HUDEP-2 (cell line): ENCODE results near the gene SOX30.

Source experiments
- DNase-seq, 76 experiments: peaks; one replicate each; lab custom pipeline; 2025; ENCODE audit not compliant: unreplicated experiment in 76 of 76; lab: John Stamatoyannopoulos, UW

SOX30 gene

DNA sequence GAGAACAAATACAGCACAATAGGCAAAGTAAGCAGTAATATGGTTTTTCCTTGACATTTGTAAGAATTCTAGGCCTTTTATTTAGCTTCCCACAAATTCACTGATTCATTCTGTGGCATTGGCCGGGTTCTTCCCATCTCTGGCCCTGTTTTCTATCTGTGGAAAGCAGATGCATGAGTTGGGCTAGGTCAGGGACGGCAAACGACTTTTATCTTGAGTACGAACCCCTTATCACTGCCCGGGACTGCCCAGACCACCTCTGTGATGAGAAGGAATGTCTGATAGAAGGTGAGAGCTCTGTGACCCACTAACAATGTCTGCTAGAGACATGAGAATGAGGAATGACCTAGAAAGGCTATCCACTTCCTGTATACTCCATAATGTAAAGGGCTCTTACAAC is 41.2 kb downstream of the SOX30 start:
- DNase-seq, result peak in 60 of 76 experiments; percentile 4 to 79 (median 30)

DNA sequence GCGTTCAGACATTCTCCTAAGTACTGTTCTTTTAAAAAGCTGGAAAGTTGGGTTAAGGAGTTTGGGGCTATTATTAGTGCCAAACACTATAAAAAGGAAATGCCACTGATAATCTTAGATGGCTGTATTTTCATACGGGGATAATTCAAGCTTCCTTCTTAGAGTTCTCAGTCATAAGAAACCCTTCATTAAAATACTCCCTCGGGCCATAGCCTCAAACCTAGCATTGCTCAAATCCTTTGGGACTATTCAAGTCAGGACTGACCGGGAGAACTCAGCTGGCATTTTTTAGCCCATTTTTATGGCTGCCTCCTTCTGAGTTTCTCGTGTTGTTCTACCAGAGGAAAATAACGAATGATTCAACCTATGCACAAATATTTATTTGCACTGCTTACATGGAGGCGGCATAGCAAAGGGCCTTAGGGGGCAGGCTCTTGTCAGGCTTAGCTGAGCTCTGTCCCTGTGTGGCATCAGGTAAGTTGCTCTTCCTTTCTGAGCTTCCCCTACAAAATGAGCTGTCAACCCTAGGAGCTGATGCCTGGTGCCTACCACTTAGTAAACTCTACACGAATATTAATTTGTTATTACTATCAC is 43.2 kb downstream of the SOX30 start:
- DNase-seq, result no peak

DNA sequence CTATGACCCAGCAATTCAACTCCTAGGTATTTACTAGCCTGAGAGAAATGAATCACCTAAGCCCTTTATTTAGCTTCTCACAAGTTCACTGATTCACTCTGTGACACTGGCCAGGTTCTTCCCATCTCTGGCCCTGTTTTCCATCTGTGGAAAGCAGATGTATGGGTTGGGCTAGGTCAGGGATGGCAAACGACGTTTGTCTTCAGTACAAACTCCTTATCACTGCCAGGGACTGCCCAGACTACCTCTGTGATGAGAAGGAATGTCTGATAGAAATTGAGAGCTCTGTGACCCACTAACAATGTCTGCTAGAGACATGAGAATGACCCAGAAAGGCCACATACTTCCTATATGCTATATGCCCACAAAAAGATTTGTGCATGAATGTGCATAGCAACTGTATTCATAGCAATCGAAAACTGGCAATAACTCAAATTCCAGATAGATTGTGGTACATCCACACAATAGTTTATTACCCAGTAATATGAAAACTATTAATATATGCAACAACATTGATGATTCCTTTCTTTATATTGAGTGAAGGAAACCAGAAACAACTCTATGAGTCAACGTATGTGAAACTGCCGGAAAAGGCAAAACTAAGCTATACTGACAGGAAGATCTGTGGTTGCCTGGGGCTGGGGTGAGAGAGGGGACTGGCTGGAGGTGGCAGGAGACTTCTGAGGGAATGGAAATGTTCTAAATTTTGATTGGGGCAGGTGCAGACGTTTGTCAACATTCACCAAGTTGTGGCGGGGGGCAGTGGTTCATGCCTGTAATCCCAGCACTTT is 44.7 kb downstream of the SOX30 start:
- DNase-seq, result peak in 22 of 76 experiments; percentile 1 to 48 (median 12)

DNA sequence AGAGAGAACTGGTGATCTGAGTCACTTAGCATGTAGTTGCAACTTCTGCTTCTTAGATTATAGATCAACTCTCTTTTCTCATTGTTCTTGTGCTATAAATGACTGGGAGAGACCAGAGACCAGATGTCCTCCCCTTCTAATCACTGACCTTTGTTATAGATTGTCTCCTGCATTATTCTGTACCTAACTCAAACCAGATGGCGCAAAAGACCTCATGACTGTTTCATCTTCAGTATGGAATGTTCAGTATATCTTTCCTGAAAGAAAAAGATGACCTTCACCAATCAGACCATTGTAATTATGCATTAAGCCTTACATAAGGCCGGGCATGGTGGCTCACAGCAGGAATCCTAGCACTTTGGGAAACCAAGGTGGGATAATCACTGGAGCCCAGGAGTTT is 46.2 kb downstream of the SOX30 start:
- no peak for DNase-seq

DNA sequence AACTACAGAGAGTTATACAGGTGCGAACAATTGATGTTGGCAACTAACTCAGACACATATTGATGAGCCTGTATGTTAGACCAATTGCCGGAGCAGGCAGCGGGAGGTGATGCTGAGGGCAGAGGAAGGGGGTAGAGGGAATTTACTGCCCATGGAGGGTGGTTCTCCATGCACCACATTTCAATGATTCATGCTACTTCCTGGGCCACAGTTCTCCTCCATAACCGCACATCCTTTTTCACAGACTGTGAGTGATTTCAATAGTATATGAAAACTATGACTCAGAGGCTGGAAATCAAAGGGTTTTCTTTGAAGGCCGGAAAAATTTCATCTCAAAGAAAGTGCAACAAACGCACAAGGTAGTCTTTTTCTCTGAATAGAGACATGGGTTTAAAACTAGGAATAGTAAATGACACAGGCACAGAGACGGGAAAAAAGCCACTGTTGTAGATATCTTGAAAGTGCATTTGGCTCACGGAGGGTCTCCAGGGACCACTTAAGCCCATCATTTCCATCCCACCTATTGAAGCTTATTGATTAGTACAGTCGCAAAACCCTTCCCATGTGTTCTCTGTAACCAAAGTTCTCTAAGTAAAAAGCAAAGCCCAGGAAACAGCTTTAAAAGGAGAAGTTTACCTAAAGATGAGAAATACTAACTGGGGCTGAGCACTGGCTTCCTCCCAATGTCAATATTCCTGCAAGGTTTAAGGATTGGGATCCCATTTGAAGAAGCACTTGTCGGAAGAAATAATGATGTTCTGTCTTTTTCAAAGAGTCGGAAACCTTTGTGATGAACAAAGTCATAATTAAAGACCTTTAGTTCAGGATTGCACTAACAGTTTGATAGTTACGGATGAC is 48.7 kb downstream of the SOX30 start:
- no peak for DNase-seq

DNA sequence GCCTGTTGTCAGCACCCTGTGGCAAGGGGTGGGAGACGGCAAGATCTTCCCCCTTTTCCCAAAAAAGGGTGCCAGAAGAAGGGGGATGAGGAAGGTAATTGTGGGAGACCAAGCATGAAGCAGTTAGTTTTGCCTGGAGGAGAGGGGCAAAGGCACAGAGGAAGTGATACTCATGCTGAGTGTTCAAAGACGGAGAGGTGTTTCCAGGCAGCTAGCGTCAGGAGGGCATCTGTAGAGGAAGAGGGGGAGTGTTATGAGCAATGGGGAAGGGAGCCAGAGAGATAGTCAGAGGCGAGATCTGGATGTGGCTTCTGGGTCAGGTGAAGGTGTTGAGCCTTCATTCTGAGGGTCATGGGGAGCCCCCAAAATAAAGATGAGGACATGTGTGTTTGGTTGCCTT is 49.7 kb downstream of the SOX30 start:
- DNase-seq, result no peak

DNA sequence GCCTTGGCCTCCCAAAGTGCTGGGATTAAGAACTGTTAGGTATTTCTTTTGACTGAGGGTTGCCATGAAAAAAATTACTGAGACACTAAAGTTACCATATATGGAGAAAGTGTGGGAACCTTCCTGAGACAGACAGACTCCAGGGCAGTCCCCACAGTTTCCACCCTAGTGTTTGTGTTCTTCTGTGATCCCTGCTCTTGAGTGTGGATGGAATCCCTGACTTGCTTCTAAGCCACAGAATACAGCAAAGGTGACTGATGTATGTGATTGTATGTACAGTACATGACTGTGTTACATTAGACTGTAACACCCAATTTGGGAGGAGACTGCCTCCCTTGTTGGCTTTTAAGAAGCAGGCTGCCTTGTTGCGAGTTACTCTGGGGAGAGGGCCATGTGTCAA is 52.0 kb downstream of the SOX30 start:
- no peak for DNase-seq

DNA sequence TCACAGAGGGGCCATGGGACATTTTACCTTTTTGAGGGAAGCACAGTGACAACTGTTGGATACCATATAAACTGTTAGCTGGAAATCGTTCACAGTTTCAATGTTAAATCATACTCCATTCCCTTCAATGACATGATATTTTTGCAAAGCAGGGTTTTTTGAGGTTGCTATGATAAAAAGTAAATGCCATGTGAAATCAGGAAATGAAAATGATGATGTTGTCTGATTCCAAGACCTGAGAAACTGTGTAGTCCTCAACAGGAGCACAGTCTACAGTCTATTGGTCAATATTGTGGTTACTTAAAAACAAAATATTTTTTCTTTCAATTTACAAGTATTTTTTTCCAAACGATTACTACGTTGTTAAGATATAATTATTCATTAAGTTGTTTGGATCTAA is 52.7 kb downstream of the SOX30 start:
- no peak for DNase-seq

DNA sequence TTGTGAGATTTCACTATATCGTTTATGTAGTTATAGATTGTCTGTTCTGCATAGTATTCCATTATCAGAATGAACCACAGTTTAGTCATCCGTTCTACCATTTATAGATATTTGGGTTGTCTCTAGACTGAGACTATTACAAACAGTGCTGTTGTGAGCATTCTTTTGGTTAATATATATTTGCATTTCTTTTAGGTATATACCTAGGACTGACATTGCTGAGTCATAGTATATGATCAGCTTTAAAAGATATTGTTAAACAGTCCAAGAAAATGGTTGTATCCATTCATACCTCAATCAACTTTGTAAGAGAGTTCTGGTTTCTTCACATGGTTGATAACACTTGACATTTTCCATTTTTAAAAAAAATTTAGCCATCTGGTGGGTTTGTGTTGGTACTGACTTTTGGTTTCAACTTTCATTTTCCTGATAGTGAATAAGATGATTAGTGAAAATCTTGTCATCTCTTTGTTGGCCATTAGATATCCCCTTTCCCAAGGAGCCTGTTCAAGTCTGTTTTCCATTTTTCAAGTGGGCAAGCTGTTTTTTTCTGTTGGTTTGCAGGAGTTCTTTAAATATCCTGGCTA is 53.8 kb downstream of the SOX30 start:
- DNase-seq, result no peak

DNA sequence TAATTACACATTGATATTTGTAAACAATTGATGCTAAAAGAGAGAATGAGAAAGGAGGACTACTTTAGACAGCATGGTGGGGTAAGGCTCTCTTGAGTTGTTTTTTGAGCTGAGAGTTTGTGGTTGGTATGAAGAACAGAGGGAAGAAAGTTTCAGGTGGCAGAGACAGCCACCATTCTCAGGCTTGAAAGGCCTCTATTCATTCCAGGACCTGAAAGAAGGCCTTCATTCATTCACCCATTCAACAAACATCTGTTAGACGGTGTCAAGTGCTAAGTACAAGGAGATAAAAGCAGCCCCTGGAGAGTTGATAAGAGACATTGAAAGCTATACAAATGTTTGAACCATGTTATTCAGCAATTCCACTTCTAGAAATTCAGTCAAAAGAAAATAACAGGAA is 55.0 kb downstream of the SOX30 start:
- DNase-seq, result no peak

DNA sequence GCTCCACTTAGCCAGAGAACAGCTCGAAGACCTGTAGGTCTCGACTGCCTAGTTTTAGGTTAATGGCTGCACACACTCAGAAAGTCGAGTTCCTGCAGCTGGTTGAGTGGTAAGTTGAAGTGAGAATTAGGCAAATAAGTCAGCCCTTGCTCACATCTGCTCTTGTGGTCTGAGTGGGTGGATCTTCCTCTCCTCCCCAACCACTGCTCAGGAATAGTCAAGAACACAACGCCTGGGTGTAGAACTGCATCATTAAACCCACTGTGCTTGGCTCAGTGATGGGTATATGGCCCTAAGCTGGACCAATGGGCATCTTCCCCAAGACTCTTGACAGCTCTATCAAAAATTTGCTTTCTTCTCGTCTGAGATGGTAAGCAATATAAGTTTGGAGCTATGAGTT is 55.8 kb downstream of the SOX30 start:
- DNase-seq, result no peak

DNA sequence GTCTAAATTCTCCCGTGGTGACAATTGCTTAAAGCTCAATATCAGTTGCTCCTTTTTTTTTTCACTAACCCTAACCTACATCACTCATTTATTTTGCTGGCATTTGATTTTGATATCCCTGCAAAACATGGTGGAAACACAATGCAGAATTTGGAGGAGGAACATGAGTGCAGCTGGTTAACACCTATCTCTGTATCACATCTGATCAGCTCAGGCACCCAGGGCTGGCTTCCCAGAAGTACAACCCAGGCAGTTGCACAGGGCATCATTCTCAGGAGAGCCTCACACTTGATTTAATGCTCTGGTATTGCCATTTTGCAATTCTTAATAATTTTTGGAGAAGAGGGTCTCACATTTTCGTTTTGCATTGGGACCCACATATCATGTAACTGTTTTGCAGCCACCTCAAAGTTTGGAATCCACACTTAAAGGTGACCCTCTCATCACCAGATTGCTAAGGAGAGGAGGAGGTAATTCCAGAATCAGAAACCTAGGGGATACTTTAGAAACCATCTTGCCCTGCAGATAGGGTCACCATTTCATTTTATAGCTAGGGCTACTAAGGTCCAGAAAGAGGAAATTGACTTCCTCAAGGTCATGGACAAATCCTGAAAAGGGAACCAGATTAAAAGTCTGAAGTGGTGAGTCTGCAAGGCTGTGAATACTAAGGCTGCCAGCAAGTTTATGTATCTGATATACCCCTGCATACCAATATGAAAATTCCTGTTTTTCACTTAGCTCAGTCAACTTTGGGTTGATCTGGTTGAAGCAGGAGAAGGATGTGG is 57.4 kb downstream of the SOX30 start:
- DNase-seq, result no peak

DNA sequence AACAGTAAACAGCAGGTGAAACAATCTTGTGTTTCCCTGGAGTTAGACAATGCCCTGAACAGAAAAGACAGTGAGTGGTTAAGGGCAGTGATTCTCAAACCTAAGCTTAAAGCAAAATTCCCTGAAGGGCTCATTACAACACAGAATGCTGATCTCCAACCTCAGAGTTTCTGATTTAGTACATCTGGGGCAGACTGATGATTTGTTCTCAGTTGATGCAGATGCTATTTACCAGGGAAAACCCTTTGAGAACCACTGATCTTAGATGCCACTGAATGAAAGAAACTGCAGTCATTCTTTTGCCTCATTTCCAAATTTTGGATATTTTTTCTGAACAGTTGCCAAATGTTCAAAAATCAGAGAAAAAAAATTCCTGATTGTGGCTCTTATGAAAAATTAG is 58.0 kb downstream of the SOX30 start:
- no peak for DNase-seq

DNA sequence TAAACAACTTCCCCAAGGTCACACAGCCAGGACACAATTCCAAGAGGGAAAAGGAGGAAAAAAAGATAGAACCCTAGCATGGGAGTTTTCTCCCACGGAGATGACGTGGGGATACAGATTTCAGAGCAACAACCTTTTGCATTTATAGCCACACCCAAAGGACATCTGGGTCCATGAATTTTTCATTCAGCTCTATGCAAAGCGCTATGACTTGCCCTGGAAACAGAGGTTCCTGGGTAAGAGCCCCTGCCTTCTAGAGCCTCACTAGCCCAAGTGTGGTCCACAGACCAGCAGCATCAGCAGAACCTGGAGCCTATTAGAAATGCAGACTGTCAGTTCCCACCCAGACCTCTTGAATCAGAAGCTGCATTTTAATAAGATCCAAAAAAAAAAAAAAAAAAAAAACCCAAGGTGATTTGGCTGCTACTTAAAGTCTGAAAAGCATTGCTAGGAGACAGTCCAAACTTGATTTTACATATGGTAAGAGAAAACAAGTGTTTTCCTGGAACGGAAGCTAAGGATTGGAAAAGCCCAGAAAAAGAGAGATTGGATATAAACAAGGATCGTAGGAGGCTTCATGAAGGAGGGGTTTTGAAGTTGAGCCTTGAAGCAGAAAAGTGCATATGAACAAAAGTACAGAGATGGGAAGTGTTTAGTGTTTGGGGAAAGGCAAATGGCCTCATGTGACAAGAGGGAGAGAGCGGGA is 59.0 kb downstream of the SOX30 start:
- DNase-seq, result no peak

DNA sequence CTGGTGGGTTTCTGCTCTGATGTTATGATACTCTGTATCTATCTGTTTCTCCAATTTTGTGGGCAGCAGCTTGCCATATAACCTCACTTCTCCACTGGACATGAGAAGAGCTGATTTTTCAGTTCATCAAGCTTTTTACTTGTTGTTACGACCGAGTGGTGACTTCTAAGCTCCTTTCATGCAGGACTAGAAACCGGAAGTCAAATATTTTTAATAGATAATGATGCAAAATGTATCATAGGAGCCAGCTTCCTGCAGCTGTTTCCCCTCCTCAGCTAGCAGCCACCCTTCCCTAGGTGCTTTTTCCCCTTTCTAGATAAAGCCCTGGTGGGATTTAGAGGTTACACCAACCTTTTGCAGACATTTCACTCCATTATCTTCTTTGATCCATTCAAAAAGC is 59.6 kb downstream of the SOX30 start:
- DNase-seq, result no peak

DNA sequence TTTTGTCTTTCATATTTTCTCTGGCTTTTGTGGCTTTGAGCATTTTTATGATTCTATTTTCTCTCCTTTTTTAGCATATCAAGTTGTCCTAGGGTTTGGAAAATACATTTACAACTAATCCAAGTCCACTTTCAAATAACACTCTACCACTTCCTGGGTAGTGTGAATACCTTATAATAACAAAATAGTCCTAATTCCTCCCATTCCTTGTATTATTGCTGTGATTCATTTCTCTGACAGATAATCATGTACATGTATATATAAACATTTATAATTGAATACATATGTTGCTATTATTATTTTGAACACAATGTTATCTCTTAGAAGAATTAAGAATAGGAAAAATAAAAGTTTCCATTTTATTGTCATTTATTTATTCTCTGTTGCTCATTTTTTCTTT is 61.8 kb downstream of the SOX30 start:
- no peak for DNase-seq

DNA sequence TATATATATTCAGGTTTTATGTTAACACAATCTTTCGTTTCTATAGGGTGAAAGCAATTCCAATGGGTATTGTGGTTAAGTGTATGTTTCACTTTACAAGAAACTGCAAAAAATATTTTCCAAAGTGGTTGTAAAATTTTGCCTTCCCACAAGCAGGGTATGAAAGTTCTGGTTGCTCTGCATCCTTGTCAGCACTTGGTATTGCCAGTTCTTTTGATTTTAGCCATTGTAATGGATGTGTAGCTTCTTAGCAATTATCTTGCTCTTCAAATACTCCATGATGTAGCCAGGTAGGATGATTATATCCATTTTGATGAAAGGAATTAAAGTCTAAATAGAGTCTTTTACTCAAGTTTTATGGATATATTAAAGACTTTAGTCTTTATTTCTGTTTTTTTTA is 67.6 kb downstream of the SOX30 start:
- DNase-seq, result no peak

DNA sequence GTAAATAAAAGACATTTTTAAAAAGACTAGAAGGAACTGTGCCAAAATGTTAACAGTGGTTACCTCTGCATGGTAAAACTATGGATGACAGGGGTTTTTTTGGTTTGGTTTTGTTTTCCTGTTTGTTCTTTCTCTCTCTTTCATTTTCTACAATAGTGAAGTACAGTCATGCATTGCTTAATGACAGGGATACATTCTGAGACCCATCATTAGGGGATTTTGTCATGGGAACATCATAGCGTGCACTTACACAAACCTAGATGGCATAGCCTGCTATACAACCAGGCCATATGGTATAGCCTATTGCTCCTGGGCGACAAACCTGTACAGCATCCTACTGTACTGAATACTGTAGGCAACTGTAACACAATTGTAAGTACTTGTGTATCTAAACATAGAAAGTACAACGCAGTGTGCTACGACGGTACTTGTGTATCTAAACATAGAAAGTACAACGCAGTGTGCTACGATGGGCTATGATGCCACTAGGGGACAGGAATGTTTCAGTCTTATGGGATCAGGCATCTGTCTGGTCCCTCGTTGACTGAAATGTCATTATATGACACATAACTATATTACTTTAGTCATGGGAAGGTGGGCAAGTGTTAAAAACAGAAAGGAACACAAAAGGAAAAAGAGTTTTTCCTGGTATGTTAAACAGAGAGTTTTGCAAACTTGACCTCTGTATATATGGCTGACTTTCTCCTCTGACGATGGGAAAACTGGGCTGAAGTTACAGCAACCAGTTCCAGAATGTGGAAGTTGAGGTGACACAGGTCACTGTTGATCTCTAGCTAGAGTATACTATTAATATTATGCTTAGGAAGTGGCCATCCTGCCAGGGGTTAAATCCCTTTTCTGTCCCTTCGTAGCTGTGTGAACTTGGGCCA is 69.3 kb downstream of the SOX30 start:
- DNase-seq, result no peak

DNA sequence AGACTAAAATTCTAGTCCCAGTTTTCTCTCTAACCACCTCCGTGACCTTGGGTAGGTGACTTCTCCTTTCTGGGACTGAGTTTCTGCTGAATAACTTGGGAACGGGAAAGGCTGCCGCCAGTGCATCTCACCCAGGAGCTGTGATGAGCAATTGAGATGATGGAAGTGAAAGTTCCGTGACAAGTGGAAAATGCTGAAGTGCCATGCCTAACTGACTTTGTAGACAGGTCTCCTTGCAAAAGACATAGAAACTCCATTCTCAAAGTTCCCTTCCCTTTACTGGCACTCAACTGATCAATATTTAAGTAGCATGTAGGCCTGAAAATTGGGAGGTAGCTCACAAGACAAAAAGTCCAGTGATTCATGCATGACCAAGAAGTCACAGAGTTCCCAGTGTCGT is 70.3 kb downstream of the SOX30 start:
- no peak for DNase-seq
